Measurements from ENCODE around the gene TMEM171. TPM values are rescaled to one million over a fixed set of nuclear protein-coding genes. Genes with fewer than 3 reads are reported as not detected.

The TMEM171 gene
- total and polyA plus RNA-seq, 9 of the 15 experiments (the other 6 are each of a cell fraction or from before 2014, with no cell fraction given): 0.08 TPM; not detected in 8

DNA sequence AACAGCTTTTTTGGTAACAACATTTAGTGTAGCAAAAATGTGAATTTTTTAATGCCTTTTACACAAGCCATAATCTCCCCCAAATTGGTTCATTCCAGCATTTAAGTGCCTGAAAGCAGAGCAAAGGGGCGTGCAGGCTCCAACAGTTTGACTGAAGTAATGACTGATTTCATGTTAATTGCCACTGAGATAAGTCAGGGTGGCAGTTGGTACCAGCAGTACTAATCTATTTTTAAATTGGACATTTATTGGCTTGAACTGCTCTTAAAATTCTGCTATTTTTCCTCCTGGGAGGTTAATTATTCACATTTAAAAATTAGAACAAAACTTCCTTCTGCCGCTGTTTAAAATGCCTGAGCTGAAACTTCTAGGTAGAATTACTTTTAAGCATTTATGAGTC is 12.4 kb downstream of the TMEM171 start:
- DNase-seq (ENCODE audit: extremely low read depth in 1 of 4, low spot score in 3 of 4): no peak
- no peaks in the 10 kb centered on the region for H3K9me3 ChIP-seq (replicated peaks; ENCODE audit: control insufficient read depth, insufficient read depth, low read depth, low read length)
- FAIRE-seq: no peak
- ChIA-PET POLR2A (no interaction called here), CTCF (ENCODE audit: low intra/inter-chr PET ratio) (no interaction called here)
- WGBS (ENCODE audit: insufficient coverage, low coverage, missing lambda C conversion rate): 0% methylated on average over 2 of the region's 2 CpGs
- no peak overlapping the region for H3K27ac ChIP-seq (ENCODE audit: extremely low read depth, low read depth, low read length)
- no peak overlapping the region for H3K9ac ChIP-seq (ENCODE audit: insufficient read depth in 1 of 2, low read depth in 2 of 2, low read length in 2 of 2)
- H3K4me1 ChIP-seq (replicated peaks in 1 of 2; ENCODE audit: control insufficient read depth in 2 of 2, insufficient read depth in 2 of 2, low read length in 2 of 2): peaks cover 0 to 3% of the 10 kb centered on the region in 2 experiments; a peak in 2 of 5 replicates
- BruUV-seq (replicated peaks): no TSS peak
- H2AFZ ChIP-seq (ENCODE audit: low read depth, low read length): no peak overlapping the region
- H4K20me1 ChIP-seq (replicated peaks; ENCODE audit: control insufficient read depth, insufficient read depth, low read length): no peaks in the 10 kb centered on the region
- no peaks in the 10 kb centered on the region for H3K36me3 ChIP-seq (ENCODE audit: control insufficient read depth, insufficient read depth, low read length)
- in situ Hi-C loops (cut with MboI): no loop called here
- H3K4me3 ChIP-seq: no peak overlapping the region
- H3K9me1 ChIP-seq (ENCODE audit: control insufficient read depth, insufficient read depth, low read length): no peaks in the 10 kb centered on the region
- peaks cover 8 to 33% of the 10 kb centered on the region in 2 experiments for H3K27me3 ChIP-seq (ENCODE audit: control insufficient read depth in 2 of 2, insufficient read depth in 2 of 2, low read length in 2 of 2)
- intact Hi-C loops (cut with micrococcal nuclease): no loop called here
- H3K79me2 ChIP-seq (ENCODE audit: control insufficient read depth, insufficient read depth, low read length): no peaks in the 10 kb centered on the region
- TF ChIP-seq SIRT6 (IDR thresholded peaks at IDR 0.05; ENCODE audit: low read depth, low read length) (no peak), ZSCAN32 (CRISPR knock-in tag; IDR thresholded peaks at IDR 0.05) (no peak), PML (IDR thresholded peaks at IDR 0.05; ENCODE audit: low read length) (no peak)
- ATAC-seq: no peak
- H3K4me2 ChIP-seq (ENCODE audit: insufficient read depth, low read length): no peak overlapping the region

DNA sequence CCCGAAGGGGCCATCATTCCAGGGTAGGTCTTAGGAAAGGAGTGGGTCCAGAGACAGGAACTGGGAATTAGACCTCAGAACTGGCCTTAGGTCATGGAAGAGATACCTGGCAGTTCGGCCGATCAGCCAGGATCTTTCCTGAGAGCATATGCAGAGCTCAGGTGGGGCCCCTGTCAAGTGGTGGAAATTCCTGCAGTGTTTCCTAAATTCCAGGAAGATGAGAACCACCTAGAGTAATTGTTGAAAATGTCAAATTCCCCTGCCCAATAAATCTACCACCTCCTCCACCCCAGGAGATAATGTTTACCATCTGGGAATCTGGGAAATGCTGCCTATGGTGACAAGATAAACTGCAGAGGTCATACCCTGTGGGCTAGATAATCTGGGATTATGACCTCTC is 14.6 kb downstream of the TMEM171 start:
- Histone ChIP-seq H3K4me3 (no peak overlapping the region), H2AFZ (ENCODE audit: low read depth, low read length) (no peak overlapping the region), H3K9me1 (ENCODE audit: control insufficient read depth, insufficient read depth, low read length) (no peaks in the 10 kb centered on the region), H3K79me2 (ENCODE audit: control insufficient read depth, insufficient read depth, low read length) (no peaks in the 10 kb centered on the region), H3K9ac (ENCODE audit: insufficient read depth in 1 of 2, low read depth in 2 of 2, low read length in 2 of 2) (no peak overlapping the region), H3K4me1 (replicated peaks in 1 of 2; ENCODE audit: control insufficient read depth in 2 of 2, insufficient read depth in 2 of 2, low read length in 2 of 2) (peaks cover 0 to 3% of the 10 kb centered on the region in 2 experiments; a peak in 2 of 5 replicates), H3K4me2 (ENCODE audit: insufficient read depth, low read length) (no peak overlapping the region), H3K36me3 (ENCODE audit: control insufficient read depth, insufficient read depth, low read length) (no peaks in the 10 kb centered on the region), H3K27ac (ENCODE audit: extremely low read depth, low read depth, low read length) (no peak overlapping the region), H3K27me3 (ENCODE audit: control insufficient read depth in 2 of 2, insufficient read depth in 2 of 2, low read length in 2 of 2) (peaks cover 8 to 33% of the 10 kb centered on the region in 2 experiments), H4K20me1 (replicated peaks; ENCODE audit: control insufficient read depth, insufficient read depth, low read length) (no peaks in the 10 kb centered on the region), H3K9me3 (replicated peaks; ENCODE audit: control insufficient read depth, insufficient read depth, low read depth, low read length) (no peaks in the 10 kb centered on the region)
- no TSS peak for BruUV-seq (replicated peaks)
- ChIA-PET CTCF (ENCODE audit: low intra/inter-chr PET ratio) (no interaction called here), POLR2A (interaction anchor here (0.6 kb wide), 1 partner anchor 83 kb away, joined by 3 read pairs; no protein-coding TSS in a partner anchor)
- no peak for ATAC-seq
- no peak for DNase-seq (ENCODE audit: extremely low read depth in 1 of 4, low spot score in 3 of 4)
- in situ Hi-C loops (cut with MboI): no loop called here
- 14% methylated on average over 3 of the region's 3 CpGs for WGBS (ENCODE audit: insufficient coverage, low coverage, missing lambda C conversion rate)
- intact Hi-C loops (cut with micrococcal nuclease): loop anchor here (5.0 kb wide), 1 partner anchor 67 kb away; no protein-coding TSS in a partner anchor
- no peak for FAIRE-seq
- TF ChIP-seq TAF7 (tag; IDR thresholded peaks at IDR 0.05) (no peak), CBX5 (IDR thresholded peaks at IDR 0.05; ENCODE audit: borderline replicate concordance, low read depth) (no peak), L3MBTL2 (IDR thresholded peaks at IDR 0.05) (no peak), ZNF354B (CRISPR knock-in tag; IDR thresholded peaks at IDR 0.05) (no peak), HNRNPUL1 (IDR thresholded peaks at IDR 0.05; ENCODE audit: low read length) (no peak), ZNF431 (CRISPR knock-in tag; IDR thresholded peaks at IDR 0.05) (no peak), ZNF134 (CRISPR knock-in tag; conservative IDR thresholded peaks at IDR 0.05) (no peak), ZNF316 (IDR thresholded peaks at IDR 0.05) (no peak), MAFK (IDR thresholded peaks at IDR 0.05; ENCODE audit: low read length) (no peak), KDM1A (IDR thresholded peaks at IDR 0.05) (no peak)
- TF ChIP-seq, protein P1, sequence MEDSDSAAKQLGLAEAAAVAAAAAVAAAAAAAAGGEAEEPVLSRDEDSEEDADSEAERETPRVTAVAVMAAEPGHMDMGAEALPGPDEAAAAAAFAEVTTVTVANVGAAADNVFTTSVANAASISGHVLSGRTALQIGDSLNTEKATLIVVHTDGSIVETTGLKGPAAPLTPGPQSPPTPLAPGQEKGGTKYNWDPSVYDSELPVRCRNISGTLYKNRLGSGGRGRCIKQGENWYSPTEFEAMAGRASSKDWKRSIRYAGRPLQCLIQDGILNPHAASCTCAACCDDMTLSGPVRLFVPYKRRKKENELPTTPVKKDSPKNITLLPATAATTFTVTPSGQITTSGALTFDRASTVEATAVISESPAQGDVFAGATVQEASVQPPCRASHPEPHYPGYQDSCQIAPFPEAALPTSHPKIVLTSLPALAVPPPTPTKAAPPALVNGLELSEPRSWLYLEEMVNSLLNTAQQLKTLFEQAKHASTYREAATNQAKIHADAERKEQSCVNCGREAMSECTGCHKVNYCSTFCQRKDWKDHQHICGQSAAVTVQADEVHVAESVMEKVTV (CRISPR knock-in tag; IDR thresholded peaks at IDR 0.05): no peak
- TF ChIP-seq, protein P2, sequence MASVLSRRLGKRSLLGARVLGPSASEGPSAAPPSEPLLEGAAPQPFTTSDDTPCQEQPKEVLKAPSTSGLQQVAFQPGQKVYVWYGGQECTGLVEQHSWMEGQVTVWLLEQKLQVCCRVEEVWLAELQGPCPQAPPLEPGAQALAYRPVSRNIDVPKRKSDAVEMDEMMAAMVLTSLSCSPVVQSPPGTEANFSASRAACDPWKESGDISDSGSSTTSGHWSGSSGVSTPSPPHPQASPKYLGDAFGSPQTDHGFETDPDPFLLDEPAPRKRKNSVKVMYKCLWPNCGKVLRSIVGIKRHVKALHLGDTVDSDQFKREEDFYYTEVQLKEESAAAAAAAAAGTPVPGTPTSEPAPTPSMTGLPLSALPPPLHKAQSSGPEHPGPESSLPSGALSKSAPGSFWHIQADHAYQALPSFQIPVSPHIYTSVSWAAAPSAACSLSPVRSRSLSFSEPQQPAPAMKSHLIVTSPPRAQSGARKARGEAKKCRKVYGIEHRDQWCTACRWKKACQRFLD (CRISPR knock-in tag; IDR thresholded peaks at IDR 0.05): no peak
